Measurements from ENCODE around the gene ARSH. TPM values are rescaled to one million over a fixed set of nuclear protein-coding genes. Genes with fewer than 3 reads are reported as not detected.

ARSH gene
- total and polyA plus RNA-seq, 9 donors, result not detected

GRCh38 chrX:3076416-3076991 is 70.2 kb downstream of the ARSH start:
- 48% methylated on average over 16 of the region's 21 CpGs for WGBS (ENCODE audit: insufficient coverage)
- Histone ChIP-seq H3K9me3 (replicated peaks; ENCODE audit: control insufficient read depth, low read depth, low read length) (no peaks in the 10 kb centered on the region), H3K4me1 (ENCODE audit: control insufficient read depth, insufficient read depth, low read length) (no peaks in the 10 kb centered on the region), H3K27ac (ENCODE audit: low read length) (no peak overlapping the region), H3K36me3 (ENCODE audit: control insufficient read depth, insufficient read depth, low read length) (no peaks in the 10 kb centered on the region), H3K27me3 (ENCODE audit: control insufficient read depth, insufficient read depth, low read length) (peaks cover 7% of the 10 kb centered on the region), H3K4me3 (ENCODE audit: low read length) (no peak overlapping the region)
- no peak for DNase-seq

Other genes starting within 250 kb of the ARSH start
- gene GYG2, start 177.6 kb upstream of the ARSH start, total RNA-seq, result 1.7 TPM
- gene GYG2, start 177.6 kb upstream of the ARSH start, polyA plus RNA-seq (ENCODE audit: insufficient read depth in 1 of 8, insufficient read length in 8 of 8, low replicate concordance in 1 of 8), result 1 to 10 TPM; 1.3 to 5.3 (median 3.2) TPM
- 8.4 TPM for gene ARSD, start 77.2 kb upstream of the ARSH start, total RNA-seq
- gene ARSD, start 77.2 kb upstream of the ARSH start, polyA plus RNA-seq (ENCODE audit: insufficient read depth in 1 of 8, insufficient read length in 8 of 8, low replicate concordance in 1 of 8), result 10 to 100 TPM in 3 of 8 donors, 1 to 10 TPM in 5; 7.1 to 10.9 (median 8.2) TPM
- not detected for gene ARSF, start 34.9 kb downstream of the ARSH start, total RNA-seq
- gene ARSF, start 34.9 kb downstream of the ARSH start, polyA plus RNA-seq (ENCODE audit: insufficient read depth in 1 of 8, insufficient read length in 8 of 8, low replicate concordance in 1 of 8), result under 1 TPM in 1 of 8 donors, not detected in 7; 0.83 TPM